Pancreas (tissue), 10 donors: ENCODE measurements around the gene PIR. TPM values are rescaled to one million over a fixed set of nuclear protein-coding genes. Genes with fewer than 3 reads are reported as not detected.

Experiments
- ATAC-seq, 4 donors: fragments of 200-7000 bp; cut with Tn5 transposase; one replicate each; pipeline versions ENCODE4 v1.8.0 to v1.9.1; 2020; ENCODE audit warnings: mild to moderate bottlenecking in 4 of 4, moderate library complexity in 4 of 4
- DNase-seq, 6 donors: peaks; one replicate each; pipeline ENCODE4 v3.0.0-alpha.2; 2020
- FAIRE-seq: peaks from 2 replicates; lab custom pipeline; 2012; peaks lifted over from hg19 to GRCh38; lab: Jason Lieb, UNC
- H3K27ac ChIP-seq, 4 donors: fragments of 200-600 bp; sonication (generic); 1 replicate in 3 of 4; 2 replicates in 1 of 4; pipeline versions ENCODE4 v1.5.0 to v1.8.0; 2020
- H3K27me3 ChIP-seq, 4 donors: fragments of 200-600 bp; one replicate each; pipeline ENCODE4 v1.8.0; 2021
- H3K36me3 ChIP-seq, 3 donors: fragments of 200-600 bp; sonication (generic) in 1 of 3; one replicate each; pipeline versions ENCODE4 v1.5.0 to v1.8.0; 2020 to 2021
- H3K4me1 ChIP-seq, 3 donors: fragments of 200-600 bp; one replicate each; pipeline ENCODE4 v1.8.0; 2021
- H3K4me3 ChIP-seq, 4 donors: fragments of 200-600 bp; sonication (generic) in 2 of 4; one replicate each; pipeline versions ENCODE4 v1.5.0 to v1.8.0; 2020 to 2021
- H3K9me3 ChIP-seq, 4 donors: fragments of 200-600 bp; one replicate each; pipeline ENCODE4 v1.8.0; 2021
- WGBS, 2 donors: extraction: QIAGEN DNeasy Blood & Tissue Kit; methylation state at CpG; one replicate each; pipeline ENCODE4 v1.1.7; 2013; 5-methylcytosine and 5-hydroxymethylcytosine counted together
- intact Hi-C, 3 donors: fragments of 100-400 bp; cut with DNase I; formaldehyde crosslinking; loops; one replicate each; pipeline versions ENCODE4 v1.11.1 to v1.14.2; 2022
- polyA plus RNA-seq, 2 donors: library from polyadenylated mRNA; stranded (reverse); fragments of 200-250 nt; gene quantifications; one replicate each; pipeline ENCODE4 v1.2.3, GENCODE V29; 2013
- total RNA-seq, 6 donors: library from RNA; stranded (reverse); fragmentation: NEBNext Ultra II Directional in 4 of 6; extraction: Animal tissue kit (Norgen Biotek cat#: 25700) in 4 of 6; gene quantifications; one replicate each; pipeline versions ENCODE4 v1.2.1 to v1.2.4, GENCODE V29; 2021 to 2023
- TF ChIP-seq, protein P1 (sequence below), 4 donors: fragments of 200-600 bp; sonication (generic) in 3 of 4; IDR thresholded peaks; one replicate each; pipeline versions ENCODE4 v1.5.0 to v1.8.0; 2021; ENCODE audit warnings: antibody characterized with exemption in 4 of 4
- donor health status: healthy with polysubstance abuse.
- donor health status: DM: no; HTN: no; CAD: no; lungs with moderate emphysema.
- donor health status: DM: no; HTN: no; CAD: no.
- donor health status: control.
- donor health status: control.
- donor health status: Bipolar disorder and iron deficiency.
- donor health status: DM: yes; HTN: yes; CAD: no.
- donor health status: DM: no; HTN: no; CAD: no.
- donor health status: DM: no; HTN: no; CAD: no.
- donor health status: DM: yes; HTN: yes; CAD: no.

PIR gene
- total and polyA plus RNA-seq, 8 donors = 1.1 to 7.0 (median 1.9) TPM

DNA sequence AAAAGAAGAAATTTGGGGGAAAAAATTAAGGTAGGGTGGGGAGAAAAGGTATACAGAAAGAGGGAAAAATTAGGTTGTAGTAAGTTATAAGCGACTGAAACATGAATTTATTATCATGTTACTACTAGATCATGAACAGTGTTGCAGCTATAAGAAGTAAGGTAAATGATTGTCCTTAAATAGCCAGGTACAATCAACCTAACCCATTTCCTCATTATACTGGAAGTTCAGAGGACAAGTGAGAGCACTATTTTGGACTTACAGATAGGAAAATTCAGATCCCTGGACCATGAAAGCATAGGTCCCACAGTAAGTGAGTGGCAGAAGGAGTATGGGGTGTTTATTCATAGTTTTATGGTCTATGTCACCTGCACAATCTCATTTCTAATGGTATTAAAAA is 23.5 kb downstream of the PIR start:
- Histone ChIP-seq H3K36me3 (no peaks in the 10 kb centered on the region), H3K27ac (no peak overlapping the region), H3K9me3 (no peaks in the 10 kb centered on the region), H3K4me3 (no peak overlapping the region), H3K27me3 (peaks cover 0 to 5% (median 2%) of the 10 kb centered on the region in 4 donors), H3K4me1 (no peaks in the 10 kb centered on the region)
- FAIRE-seq (no peak), DNase-seq (no peak), ATAC-seq (no peak)
- intact Hi-C loops = loop anchor here in 2 of 3 donors (5.0 kb wide), 1 partner anchor 122 kb away; no protein-coding TSS in a partner anchor
- TF ChIP-seq, protein P1, sequence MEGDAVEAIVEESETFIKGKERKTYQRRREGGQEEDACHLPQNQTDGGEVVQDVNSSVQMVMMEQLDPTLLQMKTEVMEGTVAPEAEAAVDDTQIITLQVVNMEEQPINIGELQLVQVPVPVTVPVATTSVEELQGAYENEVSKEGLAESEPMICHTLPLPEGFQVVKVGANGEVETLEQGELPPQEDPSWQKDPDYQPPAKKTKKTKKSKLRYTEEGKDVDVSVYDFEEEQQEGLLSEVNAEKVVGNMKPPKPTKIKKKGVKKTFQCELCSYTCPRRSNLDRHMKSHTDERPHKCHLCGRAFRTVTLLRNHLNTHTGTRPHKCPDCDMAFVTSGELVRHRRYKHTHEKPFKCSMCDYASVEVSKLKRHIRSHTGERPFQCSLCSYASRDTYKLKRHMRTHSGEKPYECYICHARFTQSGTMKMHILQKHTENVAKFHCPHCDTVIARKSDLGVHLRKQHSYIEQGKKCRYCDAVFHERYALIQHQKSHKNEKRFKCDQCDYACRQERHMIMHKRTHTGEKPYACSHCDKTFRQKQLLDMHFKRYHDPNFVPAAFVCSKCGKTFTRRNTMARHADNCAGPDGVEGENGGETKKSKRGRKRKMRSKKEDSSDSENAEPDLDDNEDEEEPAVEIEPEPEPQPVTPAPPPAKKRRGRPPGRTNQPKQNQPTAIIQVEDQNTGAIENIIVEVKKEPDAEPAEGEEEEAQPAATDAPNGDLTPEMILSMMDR (IDR thresholded peaks at IDR 0.05) = no peak
- 73 to 89% methylated on average over 1 of the region's 1 CpG for WGBS, 2 donors

GRCh38 chrX:15468036-15468435 is 25.1 kb downstream of the PIR start:
- Histone ChIP-seq H3K27me3 (peaks cover 0 to 14% (median 3%) of the 10 kb centered on the region in 4 donors), H3K27ac (no peak overlapping the region), H3K4me1 (no peaks in the 10 kb centered on the region), H3K4me3 (no peak overlapping the region), H3K36me3 (no peaks in the 10 kb centered on the region), H3K9me3 (no peaks in the 10 kb centered on the region)
- TF ChIP-seq, protein P1 (IDR thresholded peaks at IDR 0.05) = peak in 1 of 4 donors; percentile 25
- DNase-seq (peak in 1 of 6 donors; percentile 10), FAIRE-seq (peak; percentile 59), ATAC-seq (peak; percentile 56 to 83 (median 76))
- intact Hi-C loops = loop anchor here in 2 of 3 donors (5.0 kb wide), 1 partner anchor 121 kb away; no protein-coding TSS in a partner anchor
- WGBS, 2 donors = 4 to 7% methylated on average over 4 of the region's 4 CpGs

GRCh38 chrX:15465896-15466651 is 27.1 kb downstream of the PIR start:
- intact Hi-C loops = loop anchor here in 2 of 3 donors (5.0 kb wide), 1 partner anchor 119 kb away; no protein-coding TSS in a partner anchor
- WGBS, 2 donors = 61 to 79% methylated on average over 9 of the region's 9 CpGs

GRCh38 chrX:15465347-15465746 is 27.8 kb downstream of the PIR start:
- intact Hi-C loops = loop anchor here in 2 of 3 donors (5.0 kb wide), 1 partner anchor 118 kb away; no protein-coding TSS in a partner anchor
- DNase-seq = no peak
- no peaks in the 10 kb centered on the region for H3K36me3 ChIP-seq
- peaks cover 0 to 31% (median 7%) of the 10 kb centered on the region in 4 donors for H3K27me3 ChIP-seq
- H3K27ac ChIP-seq = no peak overlapping the region
- no peak overlapping the region for H3K4me3 ChIP-seq
- no peaks in the 10 kb centered on the region for H3K9me3 ChIP-seq
- no peak for FAIRE-seq
- no peak for ATAC-seq
- 28 to 31% methylated on average over 4 of the region's 4 CpGs for WGBS, 2 donors
- TF ChIP-seq, protein P1 (IDR thresholded peaks at IDR 0.05) = no peak
- H3K4me1 ChIP-seq = no peaks in the 10 kb centered on the region

More at GRCh38 chrX:15465896-15466651, 27.1 kb downstream of the PIR start:
- no peak for FAIRE-seq
- no peak for ATAC-seq
- no peak for DNase-seq
- Histone ChIP-seq H3K27me3 (peaks cover 0 to 25% (median 7%) of the 10 kb centered on the region in 4 donors), H3K27ac (no peak overlapping the region), H3K4me3 (no peak overlapping the region), H3K36me3 (no peaks in the 10 kb centered on the region), H3K9me3 (no peaks in the 10 kb centered on the region), H3K4me1 (no peaks in the 10 kb centered on the region)
- TF ChIP-seq, protein P1 (IDR thresholded peaks at IDR 0.05) = no peak
